ENCODE data around the gene CTSA.

DNA sequence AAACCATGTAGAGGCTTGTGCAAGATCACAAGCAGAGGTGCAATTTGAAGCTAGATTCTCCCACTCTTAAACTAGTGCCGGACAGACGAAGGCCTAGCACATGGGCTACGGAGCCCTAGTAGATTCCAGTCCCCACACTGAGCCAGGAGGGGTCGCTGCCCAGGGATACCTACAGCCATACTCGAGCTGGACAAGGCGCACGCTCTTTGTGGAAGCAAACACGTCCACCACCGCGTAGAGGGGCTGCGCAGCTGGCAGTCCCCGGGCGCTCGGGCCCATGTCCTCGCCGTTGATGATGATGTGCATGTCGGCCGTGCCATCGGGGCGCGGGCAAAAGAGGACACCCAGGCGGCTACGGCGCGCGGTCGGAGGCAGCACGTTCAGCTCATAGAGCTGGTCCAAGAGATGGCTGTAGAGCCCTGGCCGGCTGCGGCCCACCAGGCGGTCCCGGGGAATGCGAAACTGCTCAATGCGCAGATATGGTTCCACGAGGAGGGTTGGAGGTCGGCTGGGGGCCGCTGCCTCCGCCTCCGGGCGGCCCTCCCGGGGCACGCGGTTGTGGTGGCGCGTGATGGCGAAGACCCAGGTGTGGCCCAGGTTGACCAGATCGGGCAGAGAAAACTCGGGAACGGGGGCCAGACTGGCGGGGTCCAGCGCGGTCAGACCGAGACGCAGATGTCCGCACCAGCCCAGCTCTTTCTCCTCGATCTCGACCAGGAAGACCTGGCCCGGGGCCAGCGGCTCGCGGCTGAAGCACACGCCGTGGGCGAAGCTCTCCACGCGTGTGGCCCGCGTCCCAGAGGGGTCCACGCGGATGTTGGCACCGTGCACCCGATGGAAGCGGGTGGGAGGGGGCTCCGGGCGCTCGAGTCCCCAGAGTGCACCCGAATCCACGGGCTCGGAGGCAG lies 804 bp upstream of the CTSA start:
- TF ChIP-seq YY1 (IDR thresholded peaks at IDR 0.05; ENCODE audit: extremely low read depth, insufficient replicate concordance, low read depth, low read length) (no peak), RAD21 (IDR thresholded peaks at IDR 0.05; ENCODE audit: low read depth) (no peak), POLR2A (IDR thresholded peaks at IDR 0.05; ENCODE audit: borderline replicate concordance, extremely low read depth, insufficient read depth, insufficient read length) (no peak), REST (IDR thresholded peaks at IDR 0.05; ENCODE audit: low read depth) (no peak), POLR2AphosphoS5 (IDR thresholded peaks at IDR 0.05; ENCODE audit: low read depth, low read length) (no peak), EZH2 (IDR thresholded peaks at IDR 0.05) (no peak)
- TF ChIP-seq, protein P1, sequence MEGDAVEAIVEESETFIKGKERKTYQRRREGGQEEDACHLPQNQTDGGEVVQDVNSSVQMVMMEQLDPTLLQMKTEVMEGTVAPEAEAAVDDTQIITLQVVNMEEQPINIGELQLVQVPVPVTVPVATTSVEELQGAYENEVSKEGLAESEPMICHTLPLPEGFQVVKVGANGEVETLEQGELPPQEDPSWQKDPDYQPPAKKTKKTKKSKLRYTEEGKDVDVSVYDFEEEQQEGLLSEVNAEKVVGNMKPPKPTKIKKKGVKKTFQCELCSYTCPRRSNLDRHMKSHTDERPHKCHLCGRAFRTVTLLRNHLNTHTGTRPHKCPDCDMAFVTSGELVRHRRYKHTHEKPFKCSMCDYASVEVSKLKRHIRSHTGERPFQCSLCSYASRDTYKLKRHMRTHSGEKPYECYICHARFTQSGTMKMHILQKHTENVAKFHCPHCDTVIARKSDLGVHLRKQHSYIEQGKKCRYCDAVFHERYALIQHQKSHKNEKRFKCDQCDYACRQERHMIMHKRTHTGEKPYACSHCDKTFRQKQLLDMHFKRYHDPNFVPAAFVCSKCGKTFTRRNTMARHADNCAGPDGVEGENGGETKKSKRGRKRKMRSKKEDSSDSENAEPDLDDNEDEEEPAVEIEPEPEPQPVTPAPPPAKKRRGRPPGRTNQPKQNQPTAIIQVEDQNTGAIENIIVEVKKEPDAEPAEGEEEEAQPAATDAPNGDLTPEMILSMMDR (IDR thresholded peaks at IDR 0.05 in 2 of 3, conservative IDR thresholded peaks at IDR 0.05 in 1 of 3; ENCODE audit: borderline replicate concordance in 1 of 3, insufficient read depth in 1 of 3, low read depth in 2 of 3, low read length in 2 of 3): no peak
